Sigmoid colon (tissue), 7 donors: Measurements from ENCODE around the gene ITPRIPL1. TPM values are rescaled to one million over a fixed set of nuclear protein-coding genes. Genes with fewer than 3 reads are reported as not detected.
A peak's percentile ranks its signal among the peaks of the same experiment; 100 is the strongest.

Source experiments
- DNase-seq: peaks from one replicate; pipeline ENCODE4 v3.0.0-alpha.2; 2019
- H3K27ac ChIP-seq, 4 donors: fragments of 200-600 bp; sonication (generic); one replicate each; pipeline ENCODE4 v1.5.1; 2016 to 2019; ENCODE audit warnings: mild to moderate bottlenecking in 1 of 4
- H3K27me3 ChIP-seq, 3 donors: fragments of 200-600 bp; sonication (generic); one replicate each; pipeline ENCODE4 v1.5.1; 2019; ENCODE audit warnings: mild to moderate bottlenecking in 1 of 3
- H3K36me3 ChIP-seq, 4 donors: fragments of 200-600 bp; sonication (generic); one replicate each; pipeline ENCODE4 v1.5.1; 2016 to 2019
- H3K4me1 ChIP-seq, 4 donors: fragments of 200-600 bp; sonication (generic); one replicate each; pipeline ENCODE4 v1.5.1; 2017 to 2019
- H3K4me3 ChIP-seq, 4 donors: fragments of 200-600 bp; sonication (generic); one replicate each; pipeline ENCODE4 v1.5.1; 2017 to 2019; ENCODE audit warnings: mild to moderate bottlenecking in 2 of 4, moderate library complexity in 1 of 4
- H3K9me3 ChIP-seq, 4 donors: fragments of 200-600 bp in 3 of 4; sonication (generic) in 3 of 4; one replicate each; pipeline versions ENCODE4 v1.5.1 to v1.6.1; 2013 to 2019
- EP300 ChIP-seq, 4 donors: sonication (generic); formaldehyde crosslinking; IDR thresholded peaks; one replicate each; pipeline ENCODE4 v1.6.1; 2017; ENCODE audit warnings: antibody characterized with exemption in 4 of 4
- POLR2A ChIP-seq, 2 donors: fragments of 450-650 bp; IDR thresholded peaks; one replicate each; pipeline ENCODE4 v1.6.1; 2016; ENCODE audit warnings: antibody characterized with exemption in 2 of 2, mild to moderate bottlenecking in 2 of 2, moderate library complexity in 2 of 2
- POLR2AphosphoS5 ChIP-seq, 4 donors: sonication (generic); formaldehyde crosslinking; IDR thresholded peaks; one replicate each; pipeline ENCODE4 v1.6.1; 2017; ENCODE audit warnings: antibody characterized with exemption in 4 of 4
- WGBS, 2 donors: extraction: QIAGEN DNeasy Blood & Tissue Kit; methylation state at CpG; one replicate each; pipeline ENCODE4 v1.1.7; 2013; 5-methylcytosine and 5-hydroxymethylcytosine counted together
- intact Hi-C: fragments of 100-400 bp; cut with DNase I; formaldehyde crosslinking; loops from one replicate; pipeline ENCODE4 v1.15.1; 2023
- polyA plus RNA-seq, 3 donors: library from polyadenylated mRNA; stranded (reverse); fragments of 200-250 nt; gene quantifications; one replicate each; pipeline ENCODE4 v1.2.3, GENCODE V29; 2013
- total RNA-seq, 4 donors: library from RNA; depleted of rRNA; stranded (reverse); fragments of >200 nt; gene quantifications; one replicate each; pipeline ENCODE4 v1.1.0, GENCODE V29; 2016
- TF ChIP-seq, protein P1 (sequence below), 4 experiments: fragments of 450-650 bp in 3 of 4; fragments of 200-600 bp in 1 of 4; IDR thresholded peaks; one replicate each; pipeline ENCODE4 v1.5.1; 2016 to 2019; ENCODE audit warnings: antibody characterized with exemption in 4 of 4, mild to moderate bottlenecking in 3 of 4, moderate library complexity in 2 of 4
- donor health status: healthy with polysubstance abuse.
- donor health status: Bipolar disorder and iron deficiency.
- donor health status: healthy.

ITPRIPL1 gene
- total and polyA plus RNA-seq, 7 donors, result 0.23 to 2.0 (median 0.83) TPM; not detected in 2

DNA sequence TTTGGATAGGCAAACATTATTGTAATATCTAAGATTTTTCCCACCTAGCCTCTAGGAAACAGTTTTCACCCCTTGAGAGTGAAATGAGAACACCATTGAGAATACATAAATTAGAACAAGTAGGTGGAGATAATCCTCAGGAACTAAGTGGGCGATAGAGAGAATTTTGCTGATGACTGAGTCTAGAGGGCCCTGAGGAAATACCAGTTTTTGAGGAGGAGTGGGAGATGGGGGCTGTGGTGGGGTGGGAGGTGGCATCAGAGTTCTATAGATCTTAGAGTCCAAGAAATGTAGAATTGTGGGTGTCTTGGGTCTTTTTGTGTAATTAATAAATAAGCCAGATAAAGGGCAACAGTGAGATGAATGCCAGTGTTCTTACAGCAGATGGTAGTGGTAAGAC lies 22.3 kb downstream of the ITPRIPL1 start:
- no peak overlapping the region for H3K27ac ChIP-seq
- no peak for TF ChIP-seq POLR2AphosphoS5 (IDR thresholded peaks at IDR 0.05)
- no peak for TF ChIP-seq POLR2A (IDR thresholded peaks at IDR 0.05)
- intact Hi-C loops, result no loop called here
- no peaks in the 10 kb centered on the region for H3K36me3 ChIP-seq
- H3K9me3 ChIP-seq, result no peaks in the 10 kb centered on the region
- no peak for DNase-seq
- no peaks in the 10 kb centered on the region for H3K27me3 ChIP-seq
- no peaks in the 10 kb centered on the region for H3K4me1 ChIP-seq
- no peak overlapping the region for H3K4me3 ChIP-seq
- WGBS, 2 donors, result 94 to 100% methylated on average over 1 of the region's 1 CpG

GRCh38 chr2:96353032-96353561 lies 28.0 kb downstream of the ITPRIPL1 start:
- no peaks in the 10 kb centered on the region for H3K36me3 ChIP-seq
- intact Hi-C loops, result no loop called here
- H3K27ac ChIP-seq, result peak overlapping the region in 2 of 4 donors; percentile 18 to 54
- no peak for DNase-seq
- WGBS, 2 donors, result 48 to 77% methylated on average over 9 of the region's 9 CpGs
- H3K9me3 ChIP-seq, result no peaks in the 10 kb centered on the region
- H3K27me3 ChIP-seq, result no peaks in the 10 kb centered on the region
- no peaks in the 10 kb centered on the region for H3K4me1 ChIP-seq
- TF ChIP-seq POLR2A (IDR thresholded peaks at IDR 0.05), result no peak
- TF ChIP-seq EP300 (IDR thresholded peaks at IDR 0.05), result no peak
- TF ChIP-seq, protein P1, sequence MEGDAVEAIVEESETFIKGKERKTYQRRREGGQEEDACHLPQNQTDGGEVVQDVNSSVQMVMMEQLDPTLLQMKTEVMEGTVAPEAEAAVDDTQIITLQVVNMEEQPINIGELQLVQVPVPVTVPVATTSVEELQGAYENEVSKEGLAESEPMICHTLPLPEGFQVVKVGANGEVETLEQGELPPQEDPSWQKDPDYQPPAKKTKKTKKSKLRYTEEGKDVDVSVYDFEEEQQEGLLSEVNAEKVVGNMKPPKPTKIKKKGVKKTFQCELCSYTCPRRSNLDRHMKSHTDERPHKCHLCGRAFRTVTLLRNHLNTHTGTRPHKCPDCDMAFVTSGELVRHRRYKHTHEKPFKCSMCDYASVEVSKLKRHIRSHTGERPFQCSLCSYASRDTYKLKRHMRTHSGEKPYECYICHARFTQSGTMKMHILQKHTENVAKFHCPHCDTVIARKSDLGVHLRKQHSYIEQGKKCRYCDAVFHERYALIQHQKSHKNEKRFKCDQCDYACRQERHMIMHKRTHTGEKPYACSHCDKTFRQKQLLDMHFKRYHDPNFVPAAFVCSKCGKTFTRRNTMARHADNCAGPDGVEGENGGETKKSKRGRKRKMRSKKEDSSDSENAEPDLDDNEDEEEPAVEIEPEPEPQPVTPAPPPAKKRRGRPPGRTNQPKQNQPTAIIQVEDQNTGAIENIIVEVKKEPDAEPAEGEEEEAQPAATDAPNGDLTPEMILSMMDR (IDR thresholded peaks at IDR 0.05), result no peak
- TF ChIP-seq POLR2AphosphoS5 (IDR thresholded peaks at IDR 0.05), result no peak
- no peak overlapping the region for H3K4me3 ChIP-seq

GRCh38 chr2:96353606-96354101 lies 28.5 kb downstream of the ITPRIPL1 start:
- H3K36me3 ChIP-seq, result no peaks in the 10 kb centered on the region
- no peak for DNase-seq
- TF ChIP-seq POLR2A (IDR thresholded peaks at IDR 0.05), result no peak
- 84 to 90% methylated on average over 4 of the region's 4 CpGs for WGBS, 2 donors
- H3K4me3 ChIP-seq, result no peak overlapping the region
- no peaks in the 10 kb centered on the region for H3K4me1 ChIP-seq
- intact Hi-C loops, result no loop called here
- H3K27ac ChIP-seq, result peak overlapping the region in 2 of 4 donors; percentile 18 to 54
- H3K9me3 ChIP-seq, result no peaks in the 10 kb centered on the region
- H3K27me3 ChIP-seq, result no peaks in the 10 kb centered on the region

GRCh38 chr2:96354492-96354891 lies 29.4 kb downstream of the ITPRIPL1 start:
- no peak overlapping the region for H3K4me3 ChIP-seq
- TF ChIP-seq POLR2AphosphoS5 (IDR thresholded peaks at IDR 0.05) (no peak), EP300 (IDR thresholded peaks at IDR 0.05) (no peak), POLR2A (IDR thresholded peaks at IDR 0.05) (no peak)
- TF ChIP-seq, protein P1 (IDR thresholded peaks at IDR 0.05), result no peak
- no peaks in the 10 kb centered on the region for H3K36me3 ChIP-seq
- no peaks in the 10 kb centered on the region for H3K9me3 ChIP-seq
- no peak for DNase-seq
- intact Hi-C loops, result no loop called here
- H3K4me1 ChIP-seq, result no peaks in the 10 kb centered on the region
- H3K27ac ChIP-seq, result peak overlapping the region in 1 of 4 donors; percentile 54
- WGBS, 2 donors, result 87 to 92% methylated on average over 4 of the region's 4 CpGs
- H3K27me3 ChIP-seq, result no peaks in the 10 kb centered on the region

- 88 to 91% methylated on average over 6 of the region's 6 CpGs for WGBS, 2 donors
- H3K27ac ChIP-seq, result no peak overlapping the region
Observed at GRCh38 chr2:96356889-96357288, 31.8 kb downstream of the ITPRIPL1 start.

More at GRCh38 chr2:96356889-96357288, 31.8 kb downstream of the ITPRIPL1 start:
- no peaks in the 10 kb centered on the region for H3K4me1 ChIP-seq
- no peaks in the 10 kb centered on the region for H3K36me3 ChIP-seq
- DNase-seq, result no peak
- intact Hi-C loops, result no loop called here
- H3K27me3 ChIP-seq, result no peaks in the 10 kb centered on the region
- H3K4me3 ChIP-seq, result no peak overlapping the region
- TF ChIP-seq POLR2A (IDR thresholded peaks at IDR 0.05) (no peak), POLR2AphosphoS5 (IDR thresholded peaks at IDR 0.05) (no peak), EP300 (IDR thresholded peaks at IDR 0.05) (no peak)
- TF ChIP-seq, protein P1 (IDR thresholded peaks at IDR 0.05), result no peak
- H3K9me3 ChIP-seq, result no peaks in the 10 kb centered on the region
